ENCODE data around the gene EIF3M.

- TF ChIP-seq TAF1 (IDR thresholded peaks at IDR 0.05; ENCODE audit: borderline replicate concordance, low read depth, low read length) (no peak), CTCF (IDR thresholded peaks at IDR 0.05) (no peak), EP300 (IDR thresholded peaks at IDR 0.05; ENCODE audit: borderline replicate concordance in 1 of 2, low read depth in 1 of 2, low read length in 1 of 2) (no peak), JUND (IDR thresholded peaks at IDR 0.05) (no peak), SMC3 (IDR thresholded peaks at IDR 0.05; ENCODE audit: low read depth, low read length) (no peak), FOXM1 (IDR thresholded peaks at IDR 0.05; ENCODE audit: low read depth) (no peak), MXI1 (IDR thresholded peaks at IDR 0.05; ENCODE audit: low read depth, low read length) (no peak)
Measured at GRCh38 chr11:32549611-32550187, 33.9 kb upstream of the EIF3M start.

Data from SK-N-SH (cell line).